Measurements from ENCODE around the gene TAF1. TPM values are rescaled to one million over a fixed set of nuclear protein-coding genes. Genes with fewer than 3 reads are reported as not detected.
"Not testable (repeated sequence)": the region's sequence is repeated elsewhere in the genome, so short reads cannot be mapped to it uniquely, and the experiment has no call there.

The TAF1 gene
- total RNA-seq, 1 donor from 2014 or later, result 33.9 TPM

- H3K4me1 Mint-ChIP-seq (ENCODE audit: unreplicated experiment), result no peaks in the 10 kb centered on the region
- no peak overlapping the region for H3K4me3 Mint-ChIP-seq (ENCODE audit: unreplicated experiment)
- H3K27me3 Mint-ChIP-seq (ENCODE audit: unreplicated experiment), result no peaks in the 10 kb centered on the region
- H3K36me3 Mint-ChIP-seq (ENCODE audit: unreplicated experiment), result no peaks in the 10 kb centered on the region
- TF ChIP-seq CTCF (IDR thresholded peaks at IDR 0.05), result no peak
- DNase-seq (ENCODE audit: extremely low spot score, unreplicated experiment), result no peak
- no peak overlapping the region for H3K27ac Mint-ChIP-seq (ENCODE audit: unreplicated experiment)
- peaks cover 9% of the 10 kb centered on the region for H3K9me3 Mint-ChIP-seq (ENCODE audit: unreplicated experiment)
These were observed 143.1 kb downstream of the TAF1 start for GRCh38 chrX:71509289-71509688.

DNA sequence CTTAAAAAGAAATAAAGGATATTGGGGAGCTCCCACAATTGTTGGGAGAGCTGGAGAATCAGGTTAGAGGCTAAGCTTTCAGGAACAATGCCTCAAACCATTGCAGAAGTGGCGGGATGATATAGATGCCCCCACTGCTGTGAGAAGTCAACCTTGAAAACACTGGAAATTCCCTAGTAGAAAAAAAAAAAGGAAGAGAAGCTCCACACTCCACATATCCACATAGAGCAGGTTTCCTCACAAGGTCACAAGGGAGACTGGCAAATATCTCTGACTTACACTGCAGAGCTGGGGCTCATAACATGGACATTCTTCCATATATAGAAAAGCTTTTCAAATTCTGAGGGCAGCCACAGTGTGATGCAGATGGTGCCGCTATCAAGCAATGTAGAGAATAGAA lies 144.0 kb downstream of the TAF1 start:
- no peak overlapping the region for H3K27ac Mint-ChIP-seq (ENCODE audit: unreplicated experiment)
- no peak for TF ChIP-seq CTCF (IDR thresholded peaks at IDR 0.05)
- H3K9me3 Mint-ChIP-seq (ENCODE audit: unreplicated experiment), result peaks cover 9% of the 10 kb centered on the region
- no peak for DNase-seq (ENCODE audit: extremely low spot score, unreplicated experiment)
- H3K27me3 Mint-ChIP-seq (ENCODE audit: unreplicated experiment), result no peaks in the 10 kb centered on the region
- no peaks in the 10 kb centered on the region for H3K4me1 Mint-ChIP-seq (ENCODE audit: unreplicated experiment)
- no peak overlapping the region for H3K4me3 Mint-ChIP-seq (ENCODE audit: unreplicated experiment)
- no peaks in the 10 kb centered on the region for H3K36me3 Mint-ChIP-seq (ENCODE audit: unreplicated experiment)

GRCh38 chrX:71513731-71514130 lies 147.6 kb downstream of the TAF1 start:
- not testable (repeated sequence) for H3K4me1 Mint-ChIP-seq (ENCODE audit: unreplicated experiment); H3K4me3 Mint-ChIP-seq (ENCODE audit: unreplicated experiment); H3K27me3 Mint-ChIP-seq (ENCODE audit: unreplicated experiment); H3K27ac Mint-ChIP-seq (ENCODE audit: unreplicated experiment); DNase-seq (ENCODE audit: extremely low spot score, unreplicated experiment); H3K9me3 Mint-ChIP-seq (ENCODE audit: unreplicated experiment); H3K36me3 Mint-ChIP-seq (ENCODE audit: unreplicated experiment)

GRCh38 chrX:71514367-71515037 lies 148.3 kb downstream of the TAF1 start:
- no peaks in the 10 kb centered on the region for H3K4me1 Mint-ChIP-seq (ENCODE audit: unreplicated experiment)
- H3K4me3 Mint-ChIP-seq (ENCODE audit: unreplicated experiment), result no peak overlapping the region
- H3K36me3 Mint-ChIP-seq (ENCODE audit: unreplicated experiment), result no peaks in the 10 kb centered on the region
- no peak for DNase-seq (ENCODE audit: extremely low spot score, unreplicated experiment)
- H3K27ac Mint-ChIP-seq (ENCODE audit: unreplicated experiment), result no peak overlapping the region
- H3K27me3 Mint-ChIP-seq (ENCODE audit: unreplicated experiment), result no peaks in the 10 kb centered on the region
- peaks cover 9% of the 10 kb centered on the region for H3K9me3 Mint-ChIP-seq (ENCODE audit: unreplicated experiment)
- TF ChIP-seq CTCF (IDR thresholded peaks at IDR 0.05), result no peak

GRCh38 chrX:71515038-71515396 lies 148.9 kb downstream of the TAF1 start:
- peaks cover 9% of the 10 kb centered on the region for H3K9me3 Mint-ChIP-seq (ENCODE audit: unreplicated experiment)
- no peak for DNase-seq (ENCODE audit: extremely low spot score, unreplicated experiment)
- no peak overlapping the region for H3K27ac Mint-ChIP-seq (ENCODE audit: unreplicated experiment)

More at GRCh38 chrX:71515038-71515396, 148.9 kb downstream of the TAF1 start:
- TF ChIP-seq CTCF (IDR thresholded peaks at IDR 0.05), result no peak
- Mint-ChIP-seq H3K36me3 (ENCODE audit: unreplicated experiment) (no peaks in the 10 kb centered on the region), H3K4me3 (ENCODE audit: unreplicated experiment) (no peak overlapping the region), H3K27me3 (ENCODE audit: unreplicated experiment) (no peaks in the 10 kb centered on the region), H3K4me1 (ENCODE audit: unreplicated experiment) (no peaks in the 10 kb centered on the region)

Other genes starting within 250 kb of the TAF1 start
- 50.3 and 58.5 TPM in 2 replicates for gene MED12, start 247.8 kb upstream of the TAF1 start, total RNA-seq
- gene NLGN3, start 221.5 kb upstream of the TAF1 start, total RNA-seq, result 0.51 and 1.1 TPM in 2 replicates
- not detected in 2 replicates for gene GJB1, start 143.1 kb upstream of the TAF1 start, total RNA-seq
- gene ZMYM3, start 112.2 kb upstream of the TAF1 start, total RNA-seq, result 34.2 and 39.2 TPM in 2 replicates
- 465 and 499 TPM in 2 replicates for gene NONO, start 82.7 kb upstream of the TAF1 start, total RNA-seq
- 1.7 and 2.1 TPM in 2 replicates for gene ITGB1BP2, start 64.6 kb upstream of the TAF1 start, total RNA-seq
- gene OGT, start 166.7 kb downstream of the TAF1 start, total RNA-seq, result 210 and 238 TPM in 2 replicates
- gene GCNA, start 212.1 kb downstream of the TAF1 start, total RNA-seq, result 4.4 and 4.6 TPM in 2 replicates

Data from osteocyte (in vitro differentiated cells).